Kidney (tissue), 14 donors: ENCODE measurements around the gene DNM2. TPM values are rescaled to one million over a fixed set of nuclear protein-coding genes. Genes with fewer than 3 reads are reported as not detected.

Experiments
- DNase-seq, 5 donors: peaks; one replicate each; pipeline ENCODE4 v3.0.0-alpha.2; 2013 to 2020
- FAIRE-seq: peaks from 2 replicates; lab custom pipeline; 2012; peaks lifted over from hg19 to GRCh38; lab: Jason Lieb, UNC
- H3K27ac ChIP-seq, 2 donors: one replicate each; pipeline ENCODE4 v1.7.0; 2013; ENCODE audit warnings: low read depth in 2 of 2, low read length in 2 of 2, inconsistent platforms in 1 of 2
- H3K27me3 ChIP-seq: one replicate; pipeline ENCODE4 v1.7.1; 2013; ENCODE audit warnings: low read length, inconsistent platforms; ENCODE audit not compliant: control insufficient read depth, insufficient read depth
- H3K36me3 ChIP-seq, 3 donors: one replicate each; pipeline versions ENCODE4 v1.7.0 to v1.7.1; 2013; ENCODE audit warnings: low read length in 3 of 3, control low read depth in 1 of 3, inconsistent platforms in 1 of 3; ENCODE audit not compliant: insufficient read depth in 3 of 3, control insufficient read depth in 2 of 3
- H3K4me1 ChIP-seq, 3 donors: one replicate each; pipeline versions ENCODE4 v1.7.0 to v1.7.1; 2013; ENCODE audit warnings: low read length in 3 of 3, inconsistent platforms in 1 of 3, low read depth in 1 of 3; ENCODE audit not compliant: control insufficient read depth in 2 of 3, insufficient read depth in 2 of 3
- H3K4me3 ChIP-seq, 3 donors: one replicate each; pipeline versions ENCODE4 v1.7.0 to v1.8.1; 2013; ENCODE audit warnings: low read length in 3 of 3, control low read depth in 1 of 3, inconsistent platforms in 1 of 3
- H3K9ac ChIP-seq, 3 donors: one replicate each; pipeline versions ENCODE4 v1.7.0 to v1.7.1; 2013; ENCODE audit warnings: low read length in 3 of 3, control low read depth in 1 of 3, inconsistent platforms in 1 of 3
- H3K9me3 ChIP-seq, 3 donors: one replicate each; pipeline versions ENCODE4 v1.7.0 to v1.7.1; 2013; ENCODE audit warnings: low read length in 3 of 3, control low read depth in 1 of 3, inconsistent platforms in 1 of 3; ENCODE audit not compliant: control insufficient read depth in 2 of 3, insufficient read depth in 1 of 3
- intact Hi-C: fragments of 100-400 bp; cut with DNase I; formaldehyde crosslinking; loops from one replicate; pipeline ENCODE4 v1.11.1; 2022
- polyA plus RNA-seq: library from polyadenylated mRNA; stranded (reverse); fragments of 350-450 nt; fragmentation: Illumina TruSeq; extraction: RNeasy Lipid Tissue Mini Kit (QIAGEN cat#74804); gene quantifications from one replicate; pipeline ENCODE4 v1.2.3, GENCODE V29; 2014; ENCODE audit warnings: low read depth, low replicate concordance; ENCODE audit not compliant: insufficient read depth
- total RNA-seq: library from RNA; stranded (reverse); fragmentation: NEBNext Ultra II Directional; extraction: Animal tissue kit (Norgen Biotek cat#: 25700); gene quantifications from one replicate; pipeline ENCODE4 v1.2.1, GENCODE V29; 2021
- TF ChIP-seq, protein P1 (sequence below): IDR thresholded peaks from 3 replicates; pipeline ENCODE4 v1.5.1; 2012; ENCODE audit warnings: mild to moderate bottlenecking, moderate library complexity, borderline replicate concordance; ENCODE audit not compliant: insufficient read depth; ENCODE audit errors: extremely low read depth
- donor health status: control.
- donor health status: control.
- donor health status: control.
- donor health status: control.
- donor health status: control.
- donor health status: DM: yes; HTN: yes; CAD: no.
- donor health status: Normal renal cell carcinoma (clear cell type).

DNM2 gene
- total and polyA plus RNA-seq, 2 donors from 2014 or later, result 79.0 to 226 TPM

DNA sequence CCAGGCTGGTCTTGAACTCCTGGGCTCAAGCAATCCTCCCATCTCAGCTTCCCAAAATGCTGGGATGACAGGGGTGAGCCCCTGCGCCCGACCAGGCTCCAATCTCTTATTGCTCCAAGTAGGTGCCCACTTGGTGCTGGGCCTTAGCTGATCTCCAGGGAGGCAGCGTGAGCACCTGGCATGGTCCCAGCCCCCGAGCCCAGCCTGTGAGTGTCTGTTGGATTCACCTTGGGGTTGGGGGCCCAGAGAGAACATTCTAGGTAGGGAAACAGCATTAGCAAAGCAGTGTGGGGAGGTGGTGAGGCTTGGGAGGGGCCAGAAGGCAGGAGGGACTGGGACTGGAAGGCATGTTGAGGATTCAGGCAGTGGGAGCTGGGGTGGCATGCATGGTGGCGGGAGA lies 45.5 kb downstream of the DNM2 start:
- FAIRE-seq (no peak), DNase-seq (peak in 1 of 5 donors; percentile 51)
- Histone ChIP-seq H3K9me3 (no peaks in the 10 kb centered on the region), H3K9ac (peak overlapping the region in 1 of 3 donors; percentile 69), H3K4me3 (no peak overlapping the region), H3K4me1 (peaks cover 5 to 78% (median 76%) of the 10 kb centered on the region in 3 donors), H3K27me3 (no peaks in the 10 kb centered on the region), H3K36me3 (peaks cover 0 to 8% (median 4%) of the 10 kb centered on the region in 3 donors), H3K27ac (peak overlapping the region; percentile 92 to 97)
- intact Hi-C loops, result no loop called here
- TF ChIP-seq, protein P1, sequence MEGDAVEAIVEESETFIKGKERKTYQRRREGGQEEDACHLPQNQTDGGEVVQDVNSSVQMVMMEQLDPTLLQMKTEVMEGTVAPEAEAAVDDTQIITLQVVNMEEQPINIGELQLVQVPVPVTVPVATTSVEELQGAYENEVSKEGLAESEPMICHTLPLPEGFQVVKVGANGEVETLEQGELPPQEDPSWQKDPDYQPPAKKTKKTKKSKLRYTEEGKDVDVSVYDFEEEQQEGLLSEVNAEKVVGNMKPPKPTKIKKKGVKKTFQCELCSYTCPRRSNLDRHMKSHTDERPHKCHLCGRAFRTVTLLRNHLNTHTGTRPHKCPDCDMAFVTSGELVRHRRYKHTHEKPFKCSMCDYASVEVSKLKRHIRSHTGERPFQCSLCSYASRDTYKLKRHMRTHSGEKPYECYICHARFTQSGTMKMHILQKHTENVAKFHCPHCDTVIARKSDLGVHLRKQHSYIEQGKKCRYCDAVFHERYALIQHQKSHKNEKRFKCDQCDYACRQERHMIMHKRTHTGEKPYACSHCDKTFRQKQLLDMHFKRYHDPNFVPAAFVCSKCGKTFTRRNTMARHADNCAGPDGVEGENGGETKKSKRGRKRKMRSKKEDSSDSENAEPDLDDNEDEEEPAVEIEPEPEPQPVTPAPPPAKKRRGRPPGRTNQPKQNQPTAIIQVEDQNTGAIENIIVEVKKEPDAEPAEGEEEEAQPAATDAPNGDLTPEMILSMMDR, result no peak

DNA sequence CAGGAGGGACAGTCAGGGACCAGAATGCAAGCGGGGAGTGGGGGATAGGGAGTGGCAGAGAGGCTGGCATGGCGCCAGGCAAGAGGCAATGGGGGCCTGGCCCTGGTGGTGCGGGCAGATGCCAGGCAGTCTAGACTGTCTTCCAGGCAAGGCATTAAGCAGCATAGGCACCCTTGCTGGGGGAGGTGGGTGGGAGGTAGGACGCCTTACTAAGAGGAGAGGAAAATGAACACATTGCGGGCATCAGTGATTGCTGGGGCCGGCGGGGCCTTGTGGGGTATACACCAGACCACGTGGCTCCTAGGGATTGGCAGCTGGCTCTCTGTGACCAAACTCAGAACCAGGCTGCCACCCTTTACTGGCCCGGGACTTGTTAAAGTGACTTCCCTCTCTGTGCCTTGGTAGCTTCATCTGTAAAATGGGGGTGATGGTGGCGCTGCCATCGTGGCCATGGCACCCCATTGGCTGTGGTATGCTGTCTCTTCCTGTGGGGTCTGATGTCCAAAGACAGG lies 46.0 kb downstream of the DNM2 start:
- Histone ChIP-seq H3K9ac (peak overlapping the region in 1 of 3 donors; percentile 69), H3K27ac (peak overlapping the region; percentile 92 to 97), H3K4me3 (no peak overlapping the region), H3K27me3 (no peaks in the 10 kb centered on the region), H3K9me3 (no peaks in the 10 kb centered on the region), H3K4me1 (peaks cover 5 to 81% (median 81%) of the 10 kb centered on the region in 3 donors), H3K36me3 (peaks cover 0 to 8% (median 4%) of the 10 kb centered on the region in 3 donors)
- DNase-seq, result peak in 2 of 5 donors; percentile 56 to 86
- intact Hi-C loops, result no loop called here
- FAIRE-seq, result no peak
- TF ChIP-seq, protein P1, result no peak

DNA sequence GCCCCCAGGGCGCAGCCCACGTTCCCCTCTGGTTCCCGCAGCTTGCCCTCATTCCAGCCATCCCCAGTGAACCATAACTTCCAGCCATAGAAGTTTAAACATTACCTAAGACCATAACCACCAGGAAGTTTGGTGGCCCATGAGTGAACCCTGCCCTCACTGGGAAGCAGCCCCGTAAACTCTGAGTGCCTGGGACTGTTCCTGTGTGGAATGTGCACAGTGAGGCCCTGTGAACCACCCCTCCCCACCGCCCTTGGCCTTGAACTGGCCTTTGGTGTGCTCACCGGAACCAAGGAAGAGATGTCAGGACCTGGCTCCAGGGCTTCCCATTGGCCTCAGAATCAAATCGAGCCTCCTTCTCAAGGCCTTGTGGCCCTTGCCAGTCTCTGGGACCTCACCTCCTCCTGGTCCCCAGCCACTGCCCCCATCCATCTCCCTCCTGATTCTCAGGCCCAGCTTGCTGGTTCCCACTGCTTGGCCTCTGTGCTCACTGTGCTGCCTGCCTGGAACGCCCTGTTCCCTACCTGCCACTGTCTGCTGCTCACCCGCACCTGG lies 46.5 kb downstream of the DNM2 start:
- Histone ChIP-seq H3K27ac (peak overlapping the region; percentile 92 to 97), H3K36me3 (peaks cover 0 to 8% (median 4%) of the 10 kb centered on the region in 3 donors), H3K4me3 (no peak overlapping the region), H3K4me1 (peaks cover 3 to 82% (median 81%) of the 10 kb centered on the region in 3 donors), H3K9me3 (no peaks in the 10 kb centered on the region), H3K27me3 (no peaks in the 10 kb centered on the region), H3K9ac (peak overlapping the region in 1 of 3 donors; percentile 69)
- TF ChIP-seq, protein P1, result no peak
- intact Hi-C loops, result no loop called here
- no peak for FAIRE-seq
- DNase-seq, result peak; percentile 86 to 92 (median 91)
